Liver (tissue), 3 donors: ENCODE results near the gene ENOX1.

Source experiments
- GABPA ChIP-seq, 2 donors: IDR thresholded peaks in 1 of 2; conservative IDR thresholded peaks in 1 of 2; 2 replicates each; pipeline ENCODE4 v1.6.1; 2016; ENCODE audit warnings: antibody characterized with exemption in 2 of 2, mild to moderate bottlenecking in 1 of 2, moderate library complexity in 1 of 2
- TF ChIP-seq, protein P1 (sequence below): fragments of 150-350 bp; IDR thresholded peaks from 2 replicates; pipeline ENCODE4 v1.5.1; 2017; ENCODE audit warnings: improper control_type of control experiment, low read depth, low read length; ENCODE audit not compliant: missing input control
- donor health status: healthy.
- donor health status: healthy.

DNA sequence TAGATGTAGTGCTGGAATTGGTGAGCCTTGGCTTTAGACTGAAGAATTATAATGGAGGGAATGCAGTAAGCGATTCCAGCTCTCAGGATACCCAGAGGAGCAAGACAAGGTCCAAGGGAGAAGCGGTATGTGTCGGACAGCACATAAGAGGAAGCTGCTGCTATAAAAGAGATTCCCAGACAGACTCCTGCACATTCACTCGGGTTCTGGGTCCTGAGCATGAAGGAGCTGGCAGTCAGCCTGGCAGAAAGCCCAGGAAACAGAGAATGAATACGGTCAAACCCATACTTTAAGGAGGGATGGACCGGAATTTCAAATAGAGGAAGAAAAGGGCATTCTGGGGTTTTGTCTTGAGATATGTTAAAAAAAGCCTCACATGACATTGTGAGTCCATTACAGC lies 455.1 kb downstream of the ENOX1 start:
- TF ChIP-seq, protein P1, sequence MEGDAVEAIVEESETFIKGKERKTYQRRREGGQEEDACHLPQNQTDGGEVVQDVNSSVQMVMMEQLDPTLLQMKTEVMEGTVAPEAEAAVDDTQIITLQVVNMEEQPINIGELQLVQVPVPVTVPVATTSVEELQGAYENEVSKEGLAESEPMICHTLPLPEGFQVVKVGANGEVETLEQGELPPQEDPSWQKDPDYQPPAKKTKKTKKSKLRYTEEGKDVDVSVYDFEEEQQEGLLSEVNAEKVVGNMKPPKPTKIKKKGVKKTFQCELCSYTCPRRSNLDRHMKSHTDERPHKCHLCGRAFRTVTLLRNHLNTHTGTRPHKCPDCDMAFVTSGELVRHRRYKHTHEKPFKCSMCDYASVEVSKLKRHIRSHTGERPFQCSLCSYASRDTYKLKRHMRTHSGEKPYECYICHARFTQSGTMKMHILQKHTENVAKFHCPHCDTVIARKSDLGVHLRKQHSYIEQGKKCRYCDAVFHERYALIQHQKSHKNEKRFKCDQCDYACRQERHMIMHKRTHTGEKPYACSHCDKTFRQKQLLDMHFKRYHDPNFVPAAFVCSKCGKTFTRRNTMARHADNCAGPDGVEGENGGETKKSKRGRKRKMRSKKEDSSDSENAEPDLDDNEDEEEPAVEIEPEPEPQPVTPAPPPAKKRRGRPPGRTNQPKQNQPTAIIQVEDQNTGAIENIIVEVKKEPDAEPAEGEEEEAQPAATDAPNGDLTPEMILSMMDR: no peak
- TF ChIP-seq GABPA (IDR thresholded peaks at IDR 0.05 in 1 of 2, conservative IDR thresholded peaks at IDR 0.05 in 1 of 2): no peak
